HG03460 (cell line): ENCODE results near the gene CFAP68.
"Not testable (repeated sequence)": the region's sequence is repeated elsewhere in the genome, so short reads cannot be mapped to it uniquely, and the experiment has no call there.

Experiments used
- ATAC-seq: cut with Tn5 transposase; IDR thresholded peaks from one replicate; pipeline ENCODE4 v1.9.1; 2021; ENCODE audit not compliant: unreplicated experiment

The CFAP68 gene

GRCh38 chr11:111917312-111917711 is 38.0 kb downstream of the CFAP68 start:
- ATAC-seq: no peak

- ATAC-seq: no peak
Measured at GRCh38 chr11:111917788-111918187, 38.4 kb downstream of the CFAP68 start.

- no peak for ATAC-seq
Measured at GRCh38 chr11:111918390-111919256, 39.3 kb downstream of the CFAP68 start, which contains the start of gene C11orf52. Gene C11orf52 (plus strand): TSS chr11:111918913. CDS start chr11:111918973, 60 bp downstream.

GRCh38 chr11:111920908-111921307 is 41.6 kb downstream of the CFAP68 start:
- ATAC-seq: no peak

GRCh38 chr11:111921541-111922230 is 42.3 kb downstream of the CFAP68 start:
- ATAC-seq: no peak

- no peak for ATAC-seq
Measured at GRCh38 chr11:111922803-111923202, 43.5 kb downstream of the CFAP68 start.

- ATAC-seq: no peak
Measured at GRCh38 chr11:111923351-111923788, 44.0 kb downstream of the CFAP68 start.

- ATAC-seq: no peak
Measured at GRCh38 chr11:111923951-111924350, 44.6 kb downstream of the CFAP68 start.

- ATAC-seq: no peak
Measured at GRCh38 chr11:111925953-111926352, 46.6 kb downstream of the CFAP68 start.

GRCh38 chr11:111926505-111927391 is 47.4 kb downstream of the CFAP68 start:
- ATAC-seq: peak; percentile 94

GRCh38 chr11:111930472-111930871 is 51.1 kb downstream of the CFAP68 start:
- ATAC-seq: no peak

- ATAC-seq: no peak
Measured at GRCh38 chr11:111932611-111932950, 53.2 kb downstream of the CFAP68 start.

- ATAC-seq: not testable (repeated sequence)
Measured at GRCh38 chr11:111933176-111933575, 53.8 kb downstream of the CFAP68 start.

- ATAC-seq: no peak
Measured at GRCh38 chr11:111933872-111934271, 54.5 kb downstream of the CFAP68 start.

GRCh38 chr11:111934306-111934705 is 55.0 kb downstream of the CFAP68 start:
- no peak for ATAC-seq
